Skeletal muscle tissue (tissue), 5 donors: ENCODE measurements around the gene P2RX2. TPM values are rescaled to one million over a fixed set of nuclear protein-coding genes. Genes with fewer than 3 reads are reported as not detected.

Source experiments
- H3K27ac ChIP-seq: one replicate; pipeline ENCODE4 v1.7.0; 2013; ENCODE audit warnings: mild to moderate bottlenecking, low read depth, low read length, inconsistent platforms
- H3K27me3 ChIP-seq, 3 donors: one replicate each; pipeline ENCODE4 v1.7.0; 2013; ENCODE audit warnings: low read length in 3 of 3; ENCODE audit not compliant: control insufficient read depth in 3 of 3, insufficient read depth in 3 of 3
- H3K36me3 ChIP-seq, 3 donors: one replicate each; pipeline ENCODE4 v1.7.0; 2013; ENCODE audit warnings: low read length in 3 of 3; ENCODE audit not compliant: control insufficient read depth in 3 of 3, insufficient read depth in 3 of 3
- H3K4me1 ChIP-seq, 3 donors: one replicate each; pipeline ENCODE4 v1.7.0; 2013; ENCODE audit warnings: low read length in 3 of 3, mild to moderate bottlenecking in 3 of 3; ENCODE audit not compliant: control insufficient read depth in 3 of 3, insufficient read depth in 3 of 3
- H3K4me3 ChIP-seq, 3 donors: one replicate each; pipeline ENCODE4 v1.7.0; 2013; ENCODE audit warnings: low read length in 3 of 3
- H3K9ac ChIP-seq, 3 donors: one replicate each; pipeline ENCODE4 v1.7.0; 2013; ENCODE audit warnings: low read length in 3 of 3, mild to moderate bottlenecking in 3 of 3, moderate library complexity in 2 of 3, low read depth in 1 of 3
- H3K9me3 ChIP-seq, 3 donors: one replicate each; pipeline ENCODE4 v1.7.0; 2013; ENCODE audit warnings: low read length in 3 of 3; ENCODE audit not compliant: control insufficient read depth in 3 of 3
- small RNA-seq: library from RNA; depleted of rRNA; stranded (forward); fragments of <200 nt; gene quantifications from one replicate; pipeline ENCODE3, GENCODE V24; 2014
- total RNA-seq: library from RNA; depleted of rRNA; stranded (reverse); fragments of >200 nt; gene quantifications from one replicate; pipeline ENCODE4 v1.2.3, GENCODE V29; 2014
- donor health status: Osteomylitis.

P2RX2 gene
- total RNA-seq, 1 donor from 2014 or later, result not detected

- no peak overlapping the region for H3K4me3 ChIP-seq
- H3K27me3 ChIP-seq, result no peaks in the 10 kb centered on the region
- no peaks in the 10 kb centered on the region for H3K4me1 ChIP-seq
- H3K9me3 ChIP-seq, result no peaks in the 10 kb centered on the region
- peaks cover 65 to 76% (median 69%) of the 10 kb centered on the region in 3 donors for H3K36me3 ChIP-seq
- H3K9ac ChIP-seq, result no peak overlapping the region
- H3K27ac ChIP-seq, result no peak overlapping the region
Measured at GRCh38 chr12:132668191-132669088, 49.9 kb downstream of the P2RX2 start.

DNA sequence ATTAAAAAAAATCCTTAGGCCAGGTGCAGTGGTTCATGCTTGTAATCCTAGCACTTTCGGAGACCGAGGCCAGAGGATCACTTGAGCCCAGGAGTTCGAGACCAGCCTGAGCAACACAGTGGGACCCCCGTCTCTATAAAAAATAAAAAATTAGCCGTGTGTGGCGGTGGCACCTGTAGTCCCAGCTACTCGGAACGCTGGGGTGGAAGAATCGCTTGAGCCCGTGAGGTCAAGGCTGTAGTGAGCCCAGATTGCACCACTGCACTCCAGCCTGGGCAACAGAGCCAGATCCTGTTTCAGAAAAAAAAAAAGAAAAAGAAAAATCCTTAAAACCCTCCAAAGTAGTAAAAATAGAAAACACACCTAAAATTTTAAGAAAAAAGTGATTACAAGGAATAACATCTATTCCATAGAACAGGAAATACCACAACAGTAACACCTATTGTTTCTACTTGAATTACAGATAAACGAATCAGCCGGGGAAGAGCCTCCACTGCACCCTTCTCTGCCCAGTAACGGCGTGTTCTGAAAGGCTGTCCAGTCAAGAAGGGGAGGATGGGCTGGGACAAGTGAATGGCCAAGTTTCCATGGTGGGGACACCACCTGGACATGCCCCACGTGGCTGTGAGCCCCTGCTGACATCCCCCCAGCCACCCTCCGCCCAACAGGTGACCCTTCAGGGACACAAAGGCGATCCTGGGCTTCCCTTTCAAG, 50.7 kb downstream of the P2RX2 start:
- no peak overlapping the region for H3K27ac ChIP-seq
- H3K9ac ChIP-seq, result no peak overlapping the region
- H3K27me3 ChIP-seq, result no peaks in the 10 kb centered on the region
- H3K36me3 ChIP-seq, result peaks cover 60 to 72% (median 62%) of the 10 kb centered on the region in 3 donors
- no peaks in the 10 kb centered on the region for H3K9me3 ChIP-seq
- H3K4me1 ChIP-seq, result no peaks in the 10 kb centered on the region
- H3K4me3 ChIP-seq, result no peak overlapping the region

Small RNA genes within 50 kb of the gene (small RNA-seq; reads per million reads assigned to genes)
- gene MIR6763, result not detected

Other genes starting within 250 kb of the P2RX2 start
- 6.8 TPM for gene FBRSL1, start 128.6 kb upstream of the P2RX2 start, total RNA-seq
- 1.0 TPM for gene LRCOL1, start 8.2 kb upstream of the P2RX2 start, total RNA-seq
- 32.9 TPM for gene POLE, start 68.6 kb downstream of the P2RX2 start, total RNA-seq
- 22.4 TPM for gene PXMP2, start 68.8 kb downstream of the P2RX2 start, total RNA-seq
- 16.7 TPM for gene PGAM5, start 92.1 kb downstream of the P2RX2 start, total RNA-seq
- 28.7 TPM for gene ANKLE2, start 143.1 kb downstream of the P2RX2 start, total RNA-seq
- 41.8 TPM for gene GOLGA3, start 210.1 kb downstream of the P2RX2 start, total RNA-seq